ENCODE measurements around the gene KRT12. TPM values are rescaled to one million over a fixed set of nuclear protein-coding genes. Genes with fewer than 3 reads are reported as not detected.

KRT12 gene
- total and polyA plus RNA-seq, 2 experiments from 2014 or later = not detected

- no peaks in the 10 kb centered on the region for H3K4me1 ChIP-seq (ENCODE audit: low read depth)
- no peak for DNase-seq (ENCODE audit: low read depth in 1 of 2, low spot score in 1 of 2)
- H3K27me3 ChIP-seq = peaks cover 83% of the 10 kb centered on the region
- no peak overlapping the region for H3K4me3 ChIP-seq
- no peaks in the 10 kb centered on the region for H3K36me3 ChIP-seq
- H3K27ac ChIP-seq = no peak overlapping the region
- TF ChIP-seq CTCF (IDR thresholded peaks at IDR 0.05; ENCODE audit: low read depth, low read length) = no peak
- no peaks in the 10 kb centered on the region for H3K9me3 ChIP-seq (ENCODE audit: low read depth)
Observed at GRCh38 chr17:40812639-40813038, 54.4 kb downstream of the KRT12 start.

Other genes with a start within 250 kb of the KRT12 start
- gene SMARCE1, start 219.4 kb downstream of the KRT12 start, total RNA-seq = 159 and 195 TPM in 2 replicates
- 192 and 244 TPM in 2 replicates for gene SMARCE1, start 219.4 kb downstream of the KRT12 start, polyA plus RNA-seq
- 0.25 TPM in 1 of 2 replicates, not detected in the other for gene KRT222, start 202.0 kb downstream of the KRT12 start, total RNA-seq
- gene KRT222, start 202.0 kb downstream of the KRT12 start, polyA plus RNA-seq = 0.29 TPM in 1 of 2 replicates, not detected in the other
- not detected in 2 replicates for gene KRT24, start 163.5 kb downstream of the KRT12 start, total RNA-seq
- gene KRT24, start 163.5 kb downstream of the KRT12 start, polyA plus RNA-seq = not detected in 2 replicates
- gene KRT25, start 111.9 kb downstream of the KRT12 start, total RNA-seq = not detected in 2 replicates
- not detected in 2 replicates for gene KRT25, start 111.9 kb downstream of the KRT12 start, polyA plus RNA-seq
- gene KRT26, start 95.0 kb downstream of the KRT12 start, total RNA-seq = not detected in 2 replicates
- gene KRT26, start 95.0 kb downstream of the KRT12 start, polyA plus RNA-seq = not detected in 2 replicates
- gene KRT27, start 84.7 kb downstream of the KRT12 start, total RNA-seq = not detected in 2 replicates
- not detected in 2 replicates for gene KRT27, start 84.7 kb downstream of the KRT12 start, polyA plus RNA-seq
- gene KRT28, start 67.3 kb downstream of the KRT12 start, total RNA-seq = not detected in 2 replicates
- not detected in 2 replicates for gene KRT28, start 67.3 kb downstream of the KRT12 start, polyA plus RNA-seq
- 30.1 and 77.2 TPM in 2 replicates for gene KRT10, start 44.6 kb downstream of the KRT12 start, total RNA-seq
- gene KRT10, start 44.6 kb downstream of the KRT12 start, polyA plus RNA-seq = 91.0 and 131 TPM in 2 replicates
- not detected in 2 replicates for gene KRT20, start 18.0 kb upstream of the KRT12 start, total RNA-seq
- gene KRT20, start 18.0 kb upstream of the KRT12 start, polyA plus RNA-seq = not detected in 2 replicates
- not detected in 2 replicates for gene KRT23, start 70.4 kb upstream of the KRT12 start, total RNA-seq
- gene KRT23, start 70.4 kb upstream of the KRT12 start, polyA plus RNA-seq = not detected in 2 replicates
- not detected in 2 replicates for gene KRT39, start 99.7 kb upstream of the KRT12 start, total RNA-seq
- gene KRT39, start 99.7 kb upstream of the KRT12 start, polyA plus RNA-seq = not detected in 2 replicates
- gene KRT40, start 117.1 kb upstream of the KRT12 start, total RNA-seq = not detected in 2 replicates
- gene KRT40, start 117.1 kb upstream of the KRT12 start, polyA plus RNA-seq = not detected in 2 replicates
- gene KRTAP3-3, start 126.9 kb upstream of the KRT12 start, total RNA-seq = not detected in 2 replicates
- not detected in 2 replicates for gene KRTAP3-3, start 126.9 kb upstream of the KRT12 start, polyA plus RNA-seq
- gene KRTAP3-2, start 132.7 kb upstream of the KRT12 start, total RNA-seq = not detected in 2 replicates
- gene KRTAP3-2, start 132.7 kb upstream of the KRT12 start, polyA plus RNA-seq = not detected in 2 replicates
- gene KRTAP3-1, start 141.9 kb upstream of the KRT12 start, total RNA-seq = not detected in 2 replicates
- not detected in 2 replicates for gene KRTAP3-1, start 141.9 kb upstream of the KRT12 start, polyA plus RNA-seq
- gene KRTAP1-5, start 160.0 kb upstream of the KRT12 start, total RNA-seq = not detected in 2 replicates
- not detected in 2 replicates for gene KRTAP1-5, start 160.0 kb upstream of the KRT12 start, polyA plus RNA-seq
- gene KRTAP1-4, start 163.0 kb upstream of the KRT12 start, total RNA-seq = not detected in 2 replicates
- gene KRTAP1-4, start 163.0 kb upstream of the KRT12 start, polyA plus RNA-seq = not detected in 2 replicates
- gene KRTAP1-3, start 167.7 kb upstream of the KRT12 start, total RNA-seq = not detected in 2 replicates
- not detected in 2 replicates for gene KRTAP1-3, start 167.7 kb upstream of the KRT12 start, polyA plus RNA-seq
- gene KRTAP1-1, start 174.2 kb upstream of the KRT12 start, total RNA-seq = not detected in 2 replicates
- gene KRTAP1-1, start 174.2 kb upstream of the KRT12 start, polyA plus RNA-seq = not detected in 2 replicates
- gene KRTAP2-1, start 180.1 kb upstream of the KRT12 start, total RNA-seq = not detected in 2 replicates
- gene KRTAP2-1, start 180.1 kb upstream of the KRT12 start, polyA plus RNA-seq = not detected in 2 replicates
- not detected in 2 replicates for gene KRTAP2-2, start 188.0 kb upstream of the KRT12 start, total RNA-seq
- gene KRTAP2-2, start 188.0 kb upstream of the KRT12 start, polyA plus RNA-seq = not detected in 2 replicates
- not detected in 2 replicates for gene KRTAP2-3, start 192.9 kb upstream of the KRT12 start, total RNA-seq
- gene KRTAP2-3, start 192.9 kb upstream of the KRT12 start, polyA plus RNA-seq = not detected in 2 replicates
- gene KRTAP2-4, start 198.7 kb upstream of the KRT12 start, total RNA-seq = not detected in 2 replicates
- not detected in 2 replicates for gene KRTAP2-4, start 198.7 kb upstream of the KRT12 start, polyA plus RNA-seq
- not detected in 2 replicates for gene KRTAP4-7, start 216.9 kb upstream of the KRT12 start, total RNA-seq
- not detected in 2 replicates for gene KRTAP4-7, start 216.9 kb upstream of the KRT12 start, polyA plus RNA-seq
- not detected in 2 replicates for gene KRTAP4-8, start 230.9 kb upstream of the KRT12 start, total RNA-seq
- gene KRTAP4-8, start 230.9 kb upstream of the KRT12 start, polyA plus RNA-seq = not detected in 2 replicates
- not detected in 2 replicates for gene KRTAP4-16, start 235.0 kb upstream of the KRT12 start, total RNA-seq
- gene KRTAP4-16, start 235.0 kb upstream of the KRT12 start, polyA plus RNA-seq = not detected in 2 replicates
- gene KRTAP4-9, start 238.2 kb upstream of the KRT12 start, total RNA-seq = not detected in 2 replicates
- not detected in 2 replicates for gene KRTAP4-9, start 238.2 kb upstream of the KRT12 start, polyA plus RNA-seq